ENCODE measurements around the gene RBM4.

The RBM4 gene

GRCh38 chr11:66694732-66695207, 56.3 kb downstream of the RBM4 start:
- Histone ChIP-seq H3K9me2 (replicated peaks; ENCODE audit: control insufficient read depth, low read length) (no peaks in the 10 kb centered on the region), H3K79me2 (ENCODE audit: control insufficient read depth, low read length) (no peaks in the 10 kb centered on the region), H3K36me3 (ENCODE audit: control insufficient read depth, low read length) (peaks cover 78% of the 10 kb centered on the region), H4K20me1 (ENCODE audit: control insufficient read depth, insufficient read depth, low read depth, low read length) (no peaks in the 10 kb centered on the region), H3K27me3 (ENCODE audit: control insufficient read depth, low read length) (no peaks in the 10 kb centered on the region), H3K9me3 (ENCODE audit: control insufficient read depth, insufficient read depth, low read length) (no peaks in the 10 kb centered on the region), H3K27ac (ENCODE audit: low read depth, low read length) (no peak overlapping the region), H3K4me2 (ENCODE audit: low read length) (no peak overlapping the region), H3K4me3 (ENCODE audit: low read length) (no peak overlapping the region), H3K4me1 (ENCODE audit: control insufficient read depth, low read length) (peaks cover 4% of the 10 kb centered on the region; the same call in 1 of the 2 replicates), H3F3A (ENCODE audit: control insufficient read depth, insufficient read depth) (no peaks in the 10 kb centered on the region)
- TF ChIP-seq EZH2phosphoT487 (IDR thresholded peaks at IDR 0.05; ENCODE audit: borderline replicate concordance, low read length) (no peak), CTCF (IDR thresholded peaks at IDR 0.05; ENCODE audit: low read depth, low read length, poor library complexity, severe bottlenecking) (peak; percentile 98)
